Activated CD4-positive, alpha-beta T cell treated with anti-CD3 and anti-CD28 coated beads, Interleukin-2, amount 50 U/mL, for 1 hour (primary cell): ENCODE results near the gene IFNGR1.
"Not testable (repeated sequence)": the region's sequence is repeated elsewhere in the genome, so short reads cannot be mapped to it uniquely, and the experiment has no call there.

Experiments used
- DNase-seq: peaks from one replicate; pipeline ENCODE4 v3.0.0-alpha.2; 2020

Gene IFNGR1

DNA sequence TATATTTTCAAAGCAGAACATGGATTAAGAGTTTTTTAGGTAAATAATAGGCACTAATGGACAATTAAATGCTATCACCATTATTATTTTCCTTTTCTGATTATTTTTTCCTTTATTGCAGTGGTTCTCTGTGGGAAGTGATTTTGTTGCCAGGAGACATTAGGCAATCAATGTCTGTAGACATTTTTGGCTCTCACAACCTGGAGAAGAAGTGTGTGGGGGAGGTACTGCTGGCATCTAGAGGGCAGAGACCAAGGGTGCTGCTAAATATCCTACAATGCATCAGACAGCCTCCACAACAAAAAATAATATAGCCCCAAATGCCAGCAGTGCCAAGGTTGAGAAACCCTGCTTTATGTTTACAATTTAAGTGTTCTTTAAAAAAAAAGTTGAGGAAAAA, 8.3 kb downstream of the IFNGR1 start:
- DNase-seq = no peak

DNA sequence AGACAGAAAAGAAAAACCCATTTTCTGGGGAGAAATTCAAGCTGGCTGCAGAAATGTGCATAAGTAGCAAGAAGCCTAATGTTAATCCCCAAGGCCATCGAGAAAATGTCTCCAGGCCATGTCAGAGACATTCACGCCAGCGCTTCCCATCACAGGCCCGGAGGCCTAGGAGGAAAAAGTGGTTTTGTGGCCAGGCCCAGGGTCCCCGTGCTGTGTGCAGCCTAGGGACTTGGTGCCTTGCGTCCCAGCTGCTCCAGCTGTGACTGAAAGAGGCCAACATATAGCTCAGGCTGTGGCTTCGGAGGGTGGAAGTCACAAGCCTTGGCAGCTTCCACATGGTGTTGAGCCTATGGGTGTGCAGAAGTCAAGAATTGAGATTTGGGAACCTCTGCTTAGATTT, 10.9 kb downstream of the IFNGR1 start:
- DNase-seq = no peak

DNA sequence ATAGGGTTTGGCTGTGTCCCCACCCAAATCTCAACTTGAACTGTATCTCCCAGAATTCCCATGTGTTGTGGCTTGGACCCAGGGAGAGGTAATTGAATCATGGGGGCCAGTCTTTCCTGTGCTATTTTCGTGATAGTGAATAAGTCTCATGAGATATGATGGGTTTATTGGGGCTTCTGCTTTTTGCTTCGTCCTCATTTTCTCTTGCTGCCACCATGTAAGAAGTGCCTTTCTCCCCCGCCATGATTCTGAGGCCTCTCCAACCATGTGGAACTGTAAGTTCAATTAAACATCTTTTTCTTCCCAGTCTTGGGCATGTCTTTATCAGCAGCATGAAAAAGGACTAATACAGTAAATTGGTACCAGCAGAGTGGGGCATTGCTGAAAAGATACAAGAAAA, 11.7 kb downstream of the IFNGR1 start:
- not testable (repeated sequence) for DNase-seq

DNA sequence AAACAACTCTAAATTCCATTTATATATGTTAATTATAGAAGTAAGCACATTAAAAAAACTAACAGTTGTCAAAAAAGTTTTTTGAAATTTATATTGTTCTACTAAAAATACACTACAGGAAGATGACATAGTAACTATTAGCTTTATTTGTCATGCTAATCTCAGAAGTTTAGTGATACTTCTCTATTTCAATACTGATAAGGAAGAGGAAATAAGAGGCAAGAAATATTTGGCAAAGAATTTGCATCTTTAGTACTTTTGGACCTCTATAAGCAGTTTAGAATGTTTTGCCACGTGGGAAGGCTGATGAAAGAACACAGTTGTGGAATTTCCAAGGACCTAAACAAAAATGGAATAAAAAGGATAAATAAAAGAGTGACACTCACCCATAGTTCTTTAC, 12.6 kb downstream of the IFNGR1 start:
- no peak for DNase-seq

DNA sequence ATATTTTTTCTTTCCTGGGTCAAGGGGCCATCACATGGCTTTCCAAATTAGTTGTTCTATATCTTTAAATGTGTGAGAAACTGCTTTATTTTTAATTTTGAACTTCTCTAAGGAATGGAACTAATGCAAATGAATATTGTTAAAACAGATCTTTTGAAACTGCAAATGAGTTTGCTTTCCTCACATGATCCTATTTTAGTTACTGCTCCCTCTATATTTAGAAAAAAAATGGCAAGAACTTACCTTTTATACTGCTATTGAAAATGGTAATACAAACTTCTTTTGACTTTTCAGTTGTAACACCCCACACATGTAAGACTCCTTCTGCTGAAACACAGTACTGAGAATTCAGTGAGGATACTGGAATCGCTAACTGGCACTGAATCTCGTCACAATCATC, 15.9 kb downstream of the IFNGR1 start:
- no peak for DNase-seq

DNA sequence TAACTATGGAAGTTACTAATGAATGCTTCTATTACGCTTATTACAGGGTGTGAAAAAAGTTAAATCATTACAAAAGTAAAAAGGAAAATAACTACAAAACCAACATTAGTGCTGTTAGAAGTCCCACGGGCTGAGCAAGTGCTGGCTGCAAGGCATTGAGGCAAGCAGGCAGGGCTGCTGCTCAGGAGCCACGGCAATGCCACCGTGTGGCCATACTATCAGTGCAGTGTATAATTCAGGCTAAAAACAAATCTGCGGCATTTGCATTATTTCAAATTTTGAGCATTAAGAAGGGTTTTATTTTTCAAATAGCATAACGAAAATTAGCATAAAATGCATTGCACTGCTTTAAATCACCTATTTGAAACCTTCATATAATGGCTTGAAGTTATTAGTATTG, 17.1 kb downstream of the IFNGR1 start:
- DNase-seq = no peak

DNA sequence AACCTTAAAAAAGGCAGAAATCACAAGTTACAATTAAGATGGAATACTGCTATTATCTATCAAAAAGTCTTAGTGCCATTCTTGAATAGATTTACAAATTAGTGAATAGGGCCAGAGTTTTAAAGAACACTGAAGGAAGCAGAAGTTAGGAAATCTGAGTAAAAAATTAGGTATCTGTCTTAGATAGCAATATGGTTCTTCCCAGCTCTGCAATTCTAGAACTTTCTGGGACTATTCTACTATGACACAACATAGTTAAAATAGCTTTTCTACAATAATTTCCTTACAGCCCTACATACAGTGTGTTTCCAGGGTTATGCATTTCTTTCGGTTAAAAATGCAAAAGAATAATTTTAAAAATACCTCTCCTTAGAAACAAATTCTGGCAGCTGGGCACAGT, 18.2 kb downstream of the IFNGR1 start:
- no peak for DNase-seq

DNA sequence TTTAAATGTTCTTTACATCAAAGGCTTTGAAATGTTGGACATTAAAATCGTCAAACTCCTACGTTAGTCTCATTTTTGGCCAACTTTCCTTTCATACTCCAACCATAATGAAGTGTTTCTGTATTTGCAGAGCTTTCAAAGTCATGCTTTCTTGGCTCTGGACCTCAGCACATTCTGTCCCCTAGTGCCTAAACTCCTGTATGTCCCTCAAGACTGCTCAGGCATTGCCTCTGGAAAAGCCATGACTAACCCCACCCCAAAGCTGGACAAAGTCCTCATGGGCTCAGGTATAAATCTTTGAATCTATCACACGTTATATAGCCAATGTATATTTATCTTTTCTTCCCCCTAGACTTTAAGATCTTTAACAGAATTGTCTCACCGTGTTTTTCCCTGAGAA, 18.9 kb downstream of the IFNGR1 start:
- no peak for DNase-seq

DNA sequence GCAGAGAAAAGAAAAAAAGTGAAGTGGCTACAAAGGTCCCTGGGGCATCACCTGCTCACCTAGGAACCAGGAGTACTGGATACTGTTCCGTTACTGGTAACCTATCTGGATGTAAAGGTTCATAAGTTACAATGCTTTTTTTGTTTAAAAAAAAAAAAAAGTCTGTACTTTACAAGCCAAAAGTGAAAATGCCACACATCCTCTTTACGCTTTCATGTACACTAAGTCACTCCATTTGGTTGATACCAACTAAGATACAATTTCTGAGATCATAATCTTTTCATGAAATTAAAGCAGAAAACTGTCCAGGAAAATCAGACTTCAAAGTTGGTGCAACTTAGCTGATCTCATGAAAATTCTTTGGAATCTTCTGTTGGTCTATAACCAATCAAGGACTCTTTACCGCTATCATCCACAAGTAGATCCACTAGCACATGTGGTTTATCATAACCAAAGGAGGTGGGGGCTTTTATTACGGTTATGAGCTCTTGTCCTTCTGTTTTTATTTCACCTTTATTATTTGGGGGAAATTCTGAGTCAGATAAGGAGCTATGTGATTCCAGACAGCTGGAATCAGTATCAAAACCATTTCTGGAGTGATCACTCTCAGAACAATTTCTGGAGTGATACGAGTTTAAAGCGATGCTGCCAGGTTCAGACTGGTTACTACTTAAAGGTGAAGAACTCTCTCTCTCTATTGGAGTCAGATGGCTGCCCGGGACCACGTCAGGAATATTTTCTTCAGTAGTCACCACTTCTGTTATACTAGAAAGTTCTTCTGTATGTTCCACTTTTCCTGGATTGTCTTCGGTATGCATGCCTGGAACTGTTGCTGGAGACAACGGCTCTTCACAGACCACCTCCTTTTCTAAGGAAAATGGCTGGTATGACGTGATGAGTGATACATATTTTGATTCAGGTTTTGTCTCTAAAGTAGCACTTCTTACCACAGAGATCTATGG, 21.2 kb downstream of the IFNGR1 start:
- DNase-seq = no peak

DNA sequence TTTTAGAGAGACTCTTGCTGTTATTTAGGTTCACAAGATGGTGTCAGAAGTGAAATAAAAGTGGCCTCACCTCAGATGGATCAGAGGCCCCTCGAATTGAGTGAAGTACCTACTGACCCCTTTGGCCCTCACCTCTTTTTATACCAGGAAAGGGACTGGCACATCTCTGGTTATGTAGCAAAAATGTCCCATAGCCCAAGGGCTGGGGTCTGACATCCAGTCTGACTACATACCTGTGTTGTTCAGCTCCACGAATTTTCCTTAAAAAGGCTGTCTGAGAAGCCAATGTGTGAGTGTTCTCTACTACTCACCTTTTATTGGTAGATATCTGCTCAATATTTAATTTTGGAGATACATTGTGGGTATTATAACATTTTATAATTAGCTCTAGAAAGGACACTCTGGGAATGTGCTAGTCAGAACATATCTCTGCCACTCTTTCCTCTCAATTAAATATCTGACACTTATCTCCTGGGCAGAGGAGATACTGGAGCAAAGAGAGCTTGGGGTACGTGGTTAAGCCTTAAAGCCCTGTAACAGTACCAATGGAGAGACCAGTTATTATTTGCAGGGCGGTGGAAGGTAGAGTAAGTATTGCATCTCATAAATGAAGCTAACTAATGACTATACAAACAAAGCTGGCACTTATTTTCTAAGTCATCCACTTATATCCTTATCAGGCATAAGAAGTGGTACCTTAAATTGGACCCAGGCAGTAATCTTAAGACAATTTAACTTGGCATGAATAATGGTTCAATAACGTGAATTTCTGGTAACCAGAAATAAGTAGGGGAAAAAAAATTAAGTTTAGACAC, 25.7 kb downstream of the IFNGR1 start:
- DNase-seq = no peak

DNA sequence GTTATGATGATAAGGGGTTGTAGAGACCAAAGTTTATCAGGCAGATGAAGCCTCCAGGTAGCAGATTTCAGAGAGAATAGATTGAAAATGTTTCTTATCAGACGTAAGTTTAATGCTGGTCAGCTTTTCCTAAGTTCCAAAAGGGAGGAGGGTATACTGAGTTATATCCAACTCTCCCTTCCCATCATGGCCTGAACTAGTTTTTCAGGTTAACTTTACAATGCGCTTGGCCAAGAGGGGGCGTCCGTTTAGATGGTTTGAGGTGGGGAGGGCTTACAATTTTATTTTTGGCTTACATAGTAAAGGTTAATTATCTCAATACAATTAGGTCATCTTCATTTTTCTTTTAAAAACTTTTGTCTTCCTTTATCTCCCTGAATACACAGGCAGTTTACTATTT, 26.4 kb downstream of the IFNGR1 start:
- no peak for DNase-seq

DNA sequence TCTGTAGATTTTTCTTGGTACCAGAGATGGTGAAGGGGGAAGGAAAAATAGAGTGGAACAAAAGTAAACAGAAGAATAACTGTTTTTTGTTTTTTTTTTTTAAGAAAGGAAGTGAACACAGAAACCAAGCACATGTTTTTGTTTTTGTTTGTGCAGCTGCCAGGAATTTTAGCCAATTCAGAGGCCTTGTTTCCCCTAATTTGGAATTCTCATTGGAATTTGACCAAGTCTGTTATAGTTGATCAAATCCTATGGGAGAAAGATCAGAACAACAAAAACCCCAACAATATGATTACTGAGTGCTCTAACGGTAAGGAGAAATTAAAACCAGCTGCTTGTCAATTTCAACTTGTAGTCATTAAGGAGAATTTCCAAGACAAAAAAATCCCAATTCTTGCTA, 27.5 kb downstream of the IFNGR1 start:
- no peak for DNase-seq

DNA sequence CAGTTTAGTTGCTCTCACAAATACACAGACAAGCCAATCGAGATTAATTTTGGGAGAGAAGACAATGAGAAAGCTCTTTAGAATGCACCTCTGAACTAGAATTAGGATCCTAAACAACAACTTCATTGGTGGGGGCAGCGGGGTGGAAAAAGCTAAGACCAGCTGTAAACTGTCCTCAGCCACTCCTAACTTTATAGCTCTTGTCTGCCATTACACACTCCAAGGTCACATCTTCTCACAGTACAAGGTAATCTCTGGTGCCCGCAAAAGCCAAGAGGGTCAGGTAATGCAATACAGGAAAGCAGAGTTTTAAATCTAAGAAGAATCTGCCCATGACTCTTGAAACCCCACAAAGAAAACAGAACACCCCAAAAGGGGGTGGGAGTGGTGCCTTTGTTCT, 27.9 kb downstream of the IFNGR1 start:
- DNase-seq = no peak

DNA sequence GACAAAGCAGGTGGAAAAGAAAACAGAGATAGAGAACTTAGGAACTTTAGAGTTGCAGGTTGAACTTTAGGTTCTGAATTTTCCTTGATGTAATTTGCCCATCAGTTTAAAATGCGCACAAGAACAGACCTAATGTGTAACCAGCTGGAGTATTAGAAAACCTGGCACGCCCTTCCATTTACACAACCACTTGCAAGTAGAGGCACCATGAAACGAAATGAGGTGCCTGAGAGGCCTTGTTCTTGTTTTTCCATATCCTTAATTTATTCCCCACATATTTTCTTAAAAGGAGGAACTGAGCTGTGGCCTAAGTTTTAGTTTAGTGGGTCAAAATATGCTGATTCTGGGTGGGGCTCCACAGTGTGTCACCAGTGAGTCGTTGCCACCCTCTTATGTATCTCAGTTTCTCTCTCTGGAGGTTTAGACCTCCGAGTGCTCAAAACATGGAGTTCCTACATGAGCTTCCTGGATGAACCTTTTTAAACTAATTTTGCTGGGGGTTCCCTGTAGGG, 28.5 kb downstream of the IFNGR1 start:
- DNase-seq = no peak

DNA sequence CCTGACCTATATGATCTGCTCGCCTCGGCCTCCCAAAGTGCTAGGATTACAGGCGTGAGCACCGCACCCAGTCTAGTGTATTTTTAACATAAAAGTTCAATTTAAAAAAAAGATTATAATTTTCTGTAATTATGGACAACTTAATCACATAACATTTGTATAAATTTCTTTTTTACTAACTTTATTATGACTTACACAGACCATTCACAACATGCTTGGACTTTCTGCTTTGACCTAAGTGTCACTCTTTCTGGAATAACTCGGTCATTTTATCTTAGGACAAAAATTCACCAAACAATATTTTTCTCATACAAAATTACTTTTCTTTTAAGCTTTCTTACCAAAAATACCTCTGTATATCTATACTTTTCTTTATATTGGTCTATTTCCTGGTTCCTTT, 30.3 kb downstream of the IFNGR1 start:
- DNase-seq = no peak

DNA sequence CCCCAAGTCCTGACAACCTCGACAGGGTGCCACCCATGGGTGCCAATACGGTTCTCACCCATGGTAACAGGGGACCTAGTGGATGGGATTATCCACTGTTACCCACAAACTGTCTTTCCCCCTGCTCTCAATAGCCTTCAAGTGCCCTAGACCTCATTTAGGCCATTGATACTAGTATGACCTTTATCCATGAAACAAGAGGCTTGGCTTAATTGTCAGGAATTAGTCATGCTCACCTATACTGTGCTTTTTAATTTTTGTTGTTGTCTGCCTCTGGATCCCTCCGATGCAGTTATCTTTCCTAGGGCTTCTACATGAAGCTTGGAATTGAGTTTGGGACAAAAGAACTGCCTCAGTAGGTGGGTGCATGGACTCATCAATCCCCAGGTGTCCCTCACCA, 33.9 kb downstream of the IFNGR1 start:
- no peak for DNase-seq

DNA sequence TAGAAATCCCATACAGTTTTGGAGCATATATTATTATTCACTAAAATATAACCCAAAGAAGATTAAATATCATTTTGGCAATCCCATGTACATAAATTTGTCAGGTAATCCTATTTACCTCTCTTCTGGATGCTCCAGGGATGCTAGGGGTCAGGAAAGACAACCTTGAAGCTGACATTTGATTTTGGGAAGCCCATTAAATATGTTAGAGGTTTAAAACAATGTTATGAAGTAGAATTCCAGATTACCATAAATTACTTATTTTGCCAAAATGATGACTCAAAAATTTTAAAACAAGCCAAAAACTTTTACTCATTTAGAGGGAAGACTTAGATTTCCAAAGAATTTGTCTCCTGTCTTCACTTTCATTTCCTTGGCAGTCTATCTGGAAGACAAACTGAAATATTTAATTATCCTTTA, 36.5 kb downstream of the IFNGR1 start:
- no peak for DNase-seq

DNA sequence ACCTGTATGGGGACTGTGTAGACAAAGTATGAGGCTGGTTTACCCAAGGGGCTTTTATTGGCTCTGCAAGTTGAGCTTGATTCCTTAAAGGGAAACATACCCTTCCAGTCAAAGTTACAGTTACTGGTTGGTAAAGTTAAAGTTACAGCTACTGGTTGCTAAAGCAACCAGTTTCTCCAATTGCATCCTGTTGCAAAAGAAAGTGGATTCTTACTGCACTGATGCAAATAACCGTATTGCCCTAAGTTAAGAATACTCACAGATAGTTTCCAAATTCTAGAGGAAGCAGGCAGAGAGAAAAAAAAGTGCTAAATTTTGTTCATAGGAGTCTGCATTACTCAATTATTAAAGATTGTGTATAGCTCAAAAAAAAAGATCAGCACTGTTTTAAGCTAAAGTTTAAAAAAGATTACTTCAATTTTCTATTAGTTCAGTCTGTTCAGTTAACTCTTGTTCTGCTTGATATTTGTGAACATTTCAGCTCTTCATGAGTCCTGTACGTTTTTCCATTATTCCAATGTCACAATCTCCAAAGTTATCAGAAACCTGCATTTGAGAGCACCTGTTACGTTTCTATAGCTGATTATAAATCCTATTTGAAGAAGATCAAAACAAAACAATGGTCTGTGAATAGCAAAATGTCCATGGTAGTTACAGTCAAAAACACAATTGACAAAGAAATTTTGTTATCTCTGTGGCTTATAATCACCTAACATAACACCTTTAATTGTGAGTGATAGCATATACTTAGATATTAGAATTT, 37.1 kb downstream of the IFNGR1 start:
- DNase-seq = no peak

DNA sequence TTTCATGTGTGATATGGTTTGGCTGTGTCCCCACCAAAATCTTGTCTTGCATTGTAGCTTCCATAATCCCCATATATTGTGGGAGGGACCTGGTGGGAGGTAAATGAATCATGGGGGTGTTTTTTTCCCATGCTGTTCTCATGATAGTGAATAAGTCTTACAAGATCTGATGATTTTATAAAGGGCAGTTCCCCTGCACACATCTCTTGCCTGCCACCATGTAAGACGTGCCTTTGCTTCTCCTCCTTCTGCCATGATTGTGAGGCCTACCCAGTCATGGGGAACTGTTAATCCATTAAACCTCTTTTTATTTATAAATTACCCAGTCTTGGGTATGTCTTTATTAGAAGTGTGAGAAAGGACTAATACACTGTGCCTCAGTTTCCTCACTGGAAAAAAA, 41.6 kb downstream of the IFNGR1 start:
- no peak for DNase-seq

DNA sequence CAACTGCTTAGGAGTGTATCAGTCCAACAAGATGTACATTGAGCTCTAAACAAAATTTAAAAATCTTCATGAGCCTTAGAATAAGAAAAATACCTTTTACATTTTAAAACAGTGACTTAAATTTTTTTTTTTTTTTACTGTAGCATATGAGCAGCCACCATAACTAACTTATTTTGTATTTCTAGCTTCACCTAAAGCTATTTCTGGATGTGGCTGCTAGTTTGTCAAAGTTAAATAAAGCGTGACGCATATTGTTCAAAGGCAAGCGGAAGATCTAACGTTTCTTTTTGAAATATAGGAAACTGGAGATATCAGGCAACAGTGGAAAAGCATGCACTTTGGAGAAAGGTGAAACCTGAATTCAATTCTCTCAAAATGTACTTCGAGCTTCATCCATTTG, 42.5 kb downstream of the IFNGR1 start:
- no peak for DNase-seq

DNA sequence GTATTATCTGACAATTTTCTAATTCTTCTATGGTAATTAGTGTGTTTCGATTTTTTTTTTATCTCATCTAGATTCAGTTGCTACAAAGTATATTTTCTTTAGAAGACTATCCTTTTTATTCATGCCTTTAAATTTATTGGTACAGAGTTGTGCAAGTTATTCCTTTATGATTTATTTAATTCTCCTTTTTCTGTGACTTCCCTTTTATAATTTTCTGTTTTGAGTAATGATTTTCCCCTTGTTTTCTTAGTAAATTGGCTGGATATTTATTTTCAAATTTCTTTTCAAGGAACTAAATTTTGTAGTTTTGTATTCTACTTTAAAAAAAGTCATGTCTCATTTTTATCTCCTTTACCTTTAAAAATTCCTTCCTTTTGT, 43.3 kb downstream of the IFNGR1 start:
- DNase-seq = no peak

DNA sequence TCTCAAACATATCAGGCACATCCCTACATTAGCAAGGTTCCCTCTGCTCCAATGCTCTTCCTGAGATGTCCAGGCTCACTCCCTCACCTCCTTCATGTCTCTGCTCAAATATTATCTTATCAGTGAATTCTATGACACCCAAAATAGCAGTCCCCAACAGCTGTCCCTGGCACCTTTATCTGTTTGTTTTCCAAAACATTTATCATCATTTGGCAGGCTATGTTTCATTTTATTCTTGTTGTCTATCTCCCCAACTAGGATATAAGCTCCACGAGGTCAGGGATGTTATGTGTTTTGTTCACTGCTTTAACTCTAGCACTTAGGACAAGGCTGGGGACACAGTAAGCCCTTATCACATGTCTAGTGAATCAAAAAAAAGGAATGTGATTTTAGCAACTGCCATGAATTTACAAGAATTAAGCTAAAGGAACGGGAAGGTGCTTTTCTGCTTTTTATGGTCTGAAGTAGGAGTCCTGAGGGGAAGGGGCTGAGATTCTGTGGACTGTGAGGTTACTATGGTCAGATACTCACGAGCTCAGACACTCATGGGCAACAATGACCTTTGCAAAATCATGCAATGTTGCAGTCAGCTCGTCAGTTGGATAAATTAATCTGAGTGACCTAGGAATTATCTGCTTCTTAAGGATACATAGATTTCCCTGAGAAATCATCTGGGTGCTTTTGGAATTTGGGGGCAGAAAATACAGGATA, 43.9 kb downstream of the IFNGR1 start:
- DNase-seq = no peak

DNA sequence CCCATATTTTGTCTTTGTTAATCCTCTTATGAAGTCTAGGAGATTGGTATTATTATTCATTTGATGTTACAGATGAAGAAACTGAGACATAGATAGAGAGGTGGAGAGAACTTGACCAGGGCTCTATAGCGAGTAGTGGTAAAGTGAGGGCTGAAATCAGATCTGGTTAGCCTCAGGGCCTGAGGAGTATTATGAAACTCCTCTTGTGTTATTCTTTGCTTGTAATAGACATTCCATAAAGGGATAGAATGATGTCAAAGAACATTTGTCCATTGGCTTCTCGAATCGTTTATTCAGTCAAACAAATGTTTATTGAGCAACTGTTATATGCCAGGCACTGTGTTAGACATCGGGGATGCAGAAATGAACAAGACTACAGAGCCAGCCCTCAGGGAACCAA, 45.7 kb downstream of the IFNGR1 start, which contains the start of gene IL22RA2:
Gene IL22RA2 (minus strand): TSS at position 144 of the 400 bp plus-strand sequence. CDS start 11,895 bp downstream, outside the sequence.
- DNase-seq = no peak
